Endothelial cell (in vitro differentiated cells): ENCODE measurements around the gene ANKRD23. TPM values are rescaled to one million over a fixed set of nuclear protein-coding genes. Genes with fewer than 3 reads are reported as not detected.

Experiments
- DNase-seq: peaks from one replicate; pipeline ENCODE4 v3.0.0; 2021; ENCODE audit warnings: low spot score
- H3K27ac Mint-ChIP-seq: one replicate; pipeline ENCODE4 v1.8.0; 2021; ENCODE audit warnings: mixed read lengths, inconsistent platforms; ENCODE audit not compliant: unreplicated experiment
- H3K27me3 Mint-ChIP-seq: one replicate; pipeline ENCODE4 v1.8.0; 2021; ENCODE audit warnings: mild to moderate bottlenecking, moderate library complexity, mixed read lengths, inconsistent platforms; ENCODE audit not compliant: unreplicated experiment
- H3K36me3 Mint-ChIP-seq: one replicate; pipeline ENCODE4 v1.8.0; 2021; ENCODE audit warnings: mild to moderate bottlenecking, low read depth, mixed read lengths, inconsistent platforms; ENCODE audit not compliant: unreplicated experiment
- H3K4me1 Mint-ChIP-seq: one replicate; pipeline ENCODE4 v1.8.0; 2021; ENCODE audit warnings: mild to moderate bottlenecking, mixed read lengths, inconsistent platforms; ENCODE audit not compliant: unreplicated experiment
- H3K4me3 Mint-ChIP-seq: one replicate; pipeline ENCODE4 v1.8.0; 2021; ENCODE audit warnings: mild to moderate bottlenecking, mixed read lengths, inconsistent platforms; ENCODE audit not compliant: unreplicated experiment
- H3K9me3 Mint-ChIP-seq: one replicate; pipeline ENCODE4 v1.8.0; 2021; ENCODE audit warnings: mixed read lengths, inconsistent platforms; ENCODE audit not compliant: unreplicated experiment
- CTCF ChIP-seq: fragments of 200-600 bp; sonication (generic); IDR thresholded peaks from one replicate; pipeline ENCODE4 v1.5.0; 2021; ENCODE audit warnings: antibody characterized with exemption; ENCODE audit not compliant: unreplicated experiment
- total RNA-seq: library from RNA; stranded (reverse); fragmentation: NEBNext Ultra II Directional; extraction: Animal tissue kit (Norgen Biotek cat#: 25700); gene quantifications from one replicate; pipeline ENCODE4 v1.2.1, GENCODE V29; 2021; ENCODE audit not compliant: unreplicated experiment

Gene ANKRD23
- total RNA-seq, 1 donor from 2014 or later = 4.7 TPM

- DNase-seq = peak; percentile 99
- peaks cover 20% of the 10 kb centered on the region for H3K36me3 Mint-ChIP-seq
- H3K27me3 Mint-ChIP-seq = peaks cover 8% of the 10 kb centered on the region
- peak; percentile 61 for TF ChIP-seq CTCF
- H3K27ac Mint-ChIP-seq = peak within 1 kb of the TSS; percentile 66
- H3K4me3 Mint-ChIP-seq = peak within 1 kb of the TSS; percentile 85
- H3K9me3 Mint-ChIP-seq = no peaks in the 10 kb centered on the region
- peaks cover 44% of the 10 kb centered on the region for H3K4me1 Mint-ChIP-seq
Measured at GRCh38 chr2:96857667-96858372, 14.0 kb upstream of the ANKRD23 start, which contains the start of gene ANKRD39. Gene ANKRD39, minus strand, starts transcription at chr2:96858016. Its CDS starts 29 bp downstream, at chr2:96857987.

GRCh38 chr2:96856776-96857666 lies 13.2 kb upstream of the ANKRD23 start:
- TF ChIP-seq CTCF = no peak
- Mint-ChIP-seq H3K4me3 (peak overlapping the region; percentile 85), H3K27ac (peak overlapping the region; percentile 66), H3K36me3 (peaks cover 22% of the 10 kb centered on the region), H3K9me3 (no peaks in the 10 kb centered on the region), H3K27me3 (peaks cover 8% of the 10 kb centered on the region), H3K4me1 (peaks cover 40% of the 10 kb centered on the region)
- no peak for DNase-seq

GRCh38 chr2:96853321-96853720 lies 9.5 kb upstream of the ANKRD23 start:
- Mint-ChIP-seq H3K27me3 (peaks cover 5% of the 10 kb centered on the region), H3K27ac (no peak overlapping the region), H3K4me1 (peaks cover 17% of the 10 kb centered on the region), H3K4me3 (no peak overlapping the region), H3K9me3 (no peaks in the 10 kb centered on the region), H3K36me3 (peaks cover 24% of the 10 kb centered on the region)
- DNase-seq = no peak
- no peak for TF ChIP-seq CTCF

GRCh38 chr2:96852667-96853066 lies 8.8 kb upstream of the ANKRD23 start:
- peaks cover 17% of the 10 kb centered on the region for H3K4me1 Mint-ChIP-seq
- DNase-seq = no peak
- peaks cover 24% of the 10 kb centered on the region for H3K36me3 Mint-ChIP-seq
- H3K27ac Mint-ChIP-seq = no peak overlapping the region
- H3K9me3 Mint-ChIP-seq = no peaks in the 10 kb centered on the region
- H3K27me3 Mint-ChIP-seq = peaks cover 5% of the 10 kb centered on the region
- no peak for TF ChIP-seq CTCF
- H3K4me3 Mint-ChIP-seq = peak overlapping the region; percentile 47
